Activated CD4-positive, alpha-beta T cell treated with anti-CD3 and anti-CD28 coated beads for 36 hours (primary cell): ENCODE results near the gene JMJD8. TPM values are rescaled to one million over a fixed set of nuclear protein-coding genes. Genes with fewer than 3 reads are reported as not detected.

Experiments
- ATAC-seq: fragments of 200-7000 bp; cut with Tn5 transposase; one replicate; pipeline ENCODE4 v1.10.0; 2021; ENCODE audit warnings: mild to moderate bottlenecking, moderate library complexity
- CTCF ChIA-PET: fragments of 350-600 bp; sonication (Branson Sonifier 250); formaldehyde crosslinking; loops from one replicate; lab custom pipeline; 2021; ENCODE audit warnings: antibody characterized with exemption; lab: Charles Lee
- POLR2A ChIA-PET: fragments of 350-600 bp; sonication (Branson Sonifier 250); formaldehyde crosslinking; loops from one replicate; lab custom pipeline; 2021; ENCODE audit warnings: antibody characterized with exemption, inconsistent platforms; lab: Charles Lee
- DNase-seq: peaks from one replicate; pipeline ENCODE4 v3.0.0-alpha.2; 2020
- H3K27ac Mint-ChIP-seq: one replicate; pipeline ENCODE4 v1.8.0; 2021; ENCODE audit warnings: mixed read lengths
- H3K27me3 Mint-ChIP-seq: one replicate; pipeline ENCODE4 v1.8.0; 2021; ENCODE audit warnings: mixed read lengths
- H3K36me3 Mint-ChIP-seq: one replicate; pipeline ENCODE4 v1.8.0; 2021; ENCODE audit warnings: low read depth, mixed read lengths
- H3K4me1 Mint-ChIP-seq: one replicate; pipeline ENCODE4 v1.8.0; 2021; ENCODE audit warnings: mixed read lengths
- H3K4me3 Mint-ChIP-seq: one replicate; pipeline ENCODE4 v1.8.0; 2021; ENCODE audit warnings: mild to moderate bottlenecking, moderate library complexity, mixed read lengths
- H3K9me3 Mint-ChIP-seq: one replicate; pipeline ENCODE4 v1.8.0; 2021; ENCODE audit warnings: low read depth, mixed read lengths
- intact Hi-C, 2 experiments: fragments of 100-400 bp; cut with DNase I in 1 of 2; cut with micrococcal nuclease in 1 of 2; formaldehyde crosslinking; loops; one replicate each; pipeline versions ENCODE4 v1.14.2 to v1.15.1; 2022 to 2024; cut with DNase I, micrococcal nuclease
- total RNA-seq, 2 experiments: library from RNA; stranded (reverse); gene quantifications; one replicate each; pipeline ENCODE4 v1.2.3, GENCODE V29; 2021

Gene JMJD8
- total RNA-seq, 2 experiments from 2014 or later: 26.1 to 31.4 TPM

- peak; percentile 21 for ATAC-seq
- no peaks in the 10 kb centered on the region for H3K36me3 Mint-ChIP-seq
- ChIA-PET CTCF (interaction anchor here (0.6 kb wide), 1 partner anchor 8 kb away, joined by 3 read pairs; no protein-coding TSS in a partner anchor), POLR2A (no interaction called here)
- no peak overlapping the region for H3K27ac Mint-ChIP-seq
- H3K27me3 Mint-ChIP-seq: no peaks in the 10 kb centered on the region
- peaks cover 3% of the 10 kb centered on the region for H3K4me1 Mint-ChIP-seq
- H3K9me3 Mint-ChIP-seq: no peaks in the 10 kb centered on the region
- intact Hi-C loops: loop anchor here in 1 of 2 experiments (1.0 kb wide), 1 partner anchor 12 kb away; the partner anchor contains the start of gene METRN
- peak overlapping the region; percentile 49 for H3K4me3 Mint-ChIP-seq
- DNase-seq: peak; percentile 56
Observed at GRCh38 chr16:727291-727977, 43.3 kb upstream of the JMJD8 start.

- CTCF ChIA-PET: interaction anchor here (0.5 to 1.5 kb wide), 2 partner anchors 14 to 381 kb away, joined by 3 to 5 read pairs; no protein-coding TSS in a partner anchor
- peak within 1 kb of the TSS; percentile 61 for H3K4me3 Mint-ChIP-seq
- peaks cover 6% of the 10 kb centered on the region for H3K4me1 Mint-ChIP-seq
- H3K36me3 Mint-ChIP-seq: no peaks in the 10 kb centered on the region
- intact Hi-C loops: loop anchor here in 1 of 2 experiments (1.0 kb wide), 1 partner anchor 11 kb away; the partner anchor contains the start of gene METRN
- no peaks in the 10 kb centered on the region for H3K9me3 Mint-ChIP-seq
- ATAC-seq: peak; percentile 31
- POLR2A ChIA-PET: interaction anchor here (1.3 kb wide), 1 partner anchor 11 kb away, joined by 4 read pairs; no protein-coding TSS in a partner anchor
- no peak within 1 kb of the TSS for H3K27ac Mint-ChIP-seq
- no peaks in the 10 kb centered on the region for H3K27me3 Mint-ChIP-seq
- peak; percentile 74 for DNase-seq
Observed at GRCh38 chr16:726438-727290, 42.5 kb upstream of the JMJD8 start, which contains the start of the genes CCDC78 and HAGHL. Gene CCDC78, minus strand, starts transcription at chr16:726443. Its CDS starts 76 bp downstream, at chr16:726367. Gene HAGHL, plus strand, starts transcription at chr16:727106. Its CDS starts 404 bp downstream, at chr16:727510.

GRCh38 chr16:726188-726437 is 42.0 kb upstream of the JMJD8 start:
- Mint-ChIP-seq H3K4me3 (no peak overlapping the region), H3K27me3 (no peaks in the 10 kb centered on the region), H3K27ac (no peak overlapping the region), H3K4me1 (peaks cover 6% of the 10 kb centered on the region), H3K36me3 (no peaks in the 10 kb centered on the region), H3K9me3 (no peaks in the 10 kb centered on the region)
- ATAC-seq: no peak
- ChIA-PET POLR2A (interaction anchor here (0.8 to 1.3 kb wide), 2 partner anchors 10 to 653 kb away, joined by 4 read pairs; no protein-coding TSS in a partner anchor), CTCF (interaction anchor here (0.5 to 1.5 kb wide), 2 partner anchors 14 to 380 kb away, joined by 3 to 5 read pairs; no protein-coding TSS in a partner anchor)
- no peak for DNase-seq
- intact Hi-C loops: no loop called here

GRCh38 chr16:725463-726187 is 41.5 kb upstream of the JMJD8 start:
- POLR2A ChIA-PET: interaction anchor here (0.8 to 1.3 kb wide), 2 partner anchors 10 to 653 kb away, joined by 4 read pairs; no protein-coding TSS in a partner anchor
- no peak overlapping the region for H3K4me3 Mint-ChIP-seq
- CTCF ChIA-PET: interaction anchor here (0.6 to 1.5 kb wide), 3 partner anchors 13 to 24 kb away, joined by 3 to 5 read pairs (median 4); no protein-coding TSS in a partner anchor
- no peaks in the 10 kb centered on the region for H3K9me3 Mint-ChIP-seq
- H3K27ac Mint-ChIP-seq: no peak overlapping the region
- H3K36me3 Mint-ChIP-seq: no peaks in the 10 kb centered on the region
- no peaks in the 10 kb centered on the region for H3K27me3 Mint-ChIP-seq
- intact Hi-C loops: no loop called here
- peaks cover 6% of the 10 kb centered on the region for H3K4me1 Mint-ChIP-seq
- ATAC-seq: no peak
- no peak for DNase-seq

DNA sequence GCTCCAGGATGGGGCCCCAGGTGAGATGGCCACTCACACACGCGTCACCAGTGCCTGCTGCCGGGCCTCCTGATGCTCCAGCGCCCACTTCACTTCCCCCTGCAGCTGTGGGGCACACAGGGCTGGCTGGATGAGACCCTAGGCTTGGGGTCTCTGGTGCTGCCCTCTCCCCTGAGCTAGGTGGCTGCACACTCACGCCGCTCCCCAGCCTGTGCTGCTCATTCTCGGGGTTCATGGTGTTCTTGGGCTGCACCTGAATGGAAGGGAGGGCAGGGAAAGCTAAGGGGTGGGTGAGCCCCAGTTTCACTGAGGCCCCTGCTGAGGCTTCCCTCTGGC is 40.9 kb upstream of the JMJD8 start:
- Mint-ChIP-seq H3K4me1 (peaks cover 10% of the 10 kb centered on the region), H3K36me3 (no peaks in the 10 kb centered on the region), H3K4me3 (no peak overlapping the region), H3K9me3 (no peaks in the 10 kb centered on the region), H3K27ac (no peak overlapping the region), H3K27me3 (no peaks in the 10 kb centered on the region)
- ATAC-seq: no peak
- DNase-seq: no peak
- ChIA-PET POLR2A (no interaction called here), CTCF (interaction anchor here (0.6 to 1.5 kb wide), 4 partner anchors 10 to 64 kb away, joined by 3 to 4 read pairs (median 4); partner anchors contain the start of gene METRN)
- intact Hi-C loops: no loop called here

DNA sequence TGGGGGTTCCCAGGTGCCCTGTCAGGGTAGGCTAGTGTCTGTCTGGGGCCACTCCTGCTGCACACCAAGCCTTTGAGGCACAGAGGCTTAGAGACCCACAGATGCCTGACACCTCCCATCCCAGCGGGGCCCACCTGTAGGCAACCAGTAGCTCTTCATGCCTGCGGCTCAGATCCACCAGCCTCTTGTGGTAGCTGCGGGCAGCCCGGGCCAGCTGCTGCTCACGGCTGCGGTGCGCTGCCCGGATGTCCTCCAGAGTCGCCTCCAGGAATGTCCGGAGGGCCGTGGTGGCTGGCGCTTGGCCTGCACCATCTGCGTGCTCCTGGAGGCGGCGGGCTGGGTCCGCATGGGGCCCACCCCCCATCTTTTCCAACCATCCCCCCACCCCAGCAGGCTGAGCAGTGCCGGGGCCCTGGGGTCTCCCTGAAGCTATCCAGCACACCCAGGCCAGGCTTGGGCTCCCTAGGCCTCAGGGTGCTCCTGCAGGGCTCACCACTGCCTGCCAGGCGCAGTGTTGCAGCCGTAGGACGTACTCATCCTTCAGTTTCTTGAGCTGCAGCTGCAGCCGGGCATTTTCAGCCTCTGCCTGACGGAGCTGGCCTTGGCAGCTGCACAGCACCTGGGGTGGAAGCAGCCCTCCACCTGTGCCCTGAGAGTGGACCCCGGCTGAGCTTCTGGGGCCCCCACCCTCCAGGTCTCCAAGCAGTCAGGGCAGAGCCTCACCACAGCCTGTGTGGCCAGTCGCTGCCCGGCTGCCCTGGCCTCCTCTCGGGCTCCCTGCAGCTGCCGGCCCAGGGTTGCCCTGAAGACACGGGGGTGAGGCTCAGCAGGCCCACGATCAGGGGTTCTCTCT is 40.3 kb upstream of the JMJD8 start:
- intact Hi-C loops: loop anchor here in 1 of 2 experiments (5.0 kb wide), 1 partner anchor 42 kb away; the partner anchor contains the start of genes JMJD8 and STUB1
- CTCF ChIA-PET: interaction anchor here (0.6 to 1.5 kb wide), 4 partner anchors 10 to 63 kb away, joined by 3 to 4 read pairs (median 4); partner anchors contain the start of gene METRN

GRCh38 chr16:723695-724094 is 39.6 kb upstream of the JMJD8 start:
- CTCF ChIA-PET: interaction anchor here (0.8 to 1.5 kb wide), 3 partner anchors 9 to 63 kb away, joined by 4 to 7 read pairs (median 4); partner anchors contain the start of gene CIAO3
- Mint-ChIP-seq H3K27me3 (no peaks in the 10 kb centered on the region), H3K4me1 (peaks cover 20% of the 10 kb centered on the region), H3K27ac (no peak overlapping the region), H3K9me3 (no peaks in the 10 kb centered on the region), H3K36me3 (no peaks in the 10 kb centered on the region), H3K4me3 (no peak overlapping the region)
- DNase-seq: no peak
- intact Hi-C loops: loop anchor here in 1 of 2 experiments (5.0 kb wide), 1 partner anchor 41 kb away; the partner anchor contains the start of genes JMJD8 and STUB1
- POLR2A ChIA-PET: no interaction called here
- no peak for ATAC-seq

More for the DNA sequence above, 40.3 kb upstream of the JMJD8 start:
- H3K36me3 Mint-ChIP-seq: no peaks in the 10 kb centered on the region
- peaks cover 13% of the 10 kb centered on the region for H3K4me1 Mint-ChIP-seq
- no peaks in the 10 kb centered on the region for H3K9me3 Mint-ChIP-seq
- no peaks in the 10 kb centered on the region for H3K27me3 Mint-ChIP-seq
- H3K27ac Mint-ChIP-seq: no peak overlapping the region
- POLR2A ChIA-PET: no interaction called here
- DNase-seq (no peak), ATAC-seq (no peak)
- no peak overlapping the region for H3K4me3 Mint-ChIP-seq

GRCh38 chr16:722835-723633 is 38.9 kb upstream of the JMJD8 start:
- H3K9me3 Mint-ChIP-seq: no peaks in the 10 kb centered on the region
- H3K36me3 Mint-ChIP-seq: no peaks in the 10 kb centered on the region
- intact Hi-C loops: loop anchor here in 1 of 2 experiments (5.0 kb wide), 1 partner anchor 41 kb away; the partner anchor contains the start of genes JMJD8 and STUB1
- ATAC-seq: no peak
- no peaks in the 10 kb centered on the region for H3K27me3 Mint-ChIP-seq
- H3K4me3 Mint-ChIP-seq: peak overlapping the region; percentile 17
- H3K27ac Mint-ChIP-seq: no peak overlapping the region
- DNase-seq: no peak
- peaks cover 20% of the 10 kb centered on the region for H3K4me1 Mint-ChIP-seq
- CTCF ChIA-PET: interaction anchor here (0.6 to 3.5 kb wide), 6 partner anchors 10 to 277 kb away, joined by 3 to 29 read pairs (median 4); partner anchors contain the start of gene CIAO3
- POLR2A ChIA-PET: no interaction called here
